B cell (primary cell): Measurements from ENCODE around the gene TMEM80. TPM values are rescaled to one million over a fixed set of nuclear protein-coding genes. Genes with fewer than 3 reads are reported as not detected.

Experiments
- ATAC-seq: fragments of 200-7000 bp; cut with Tn5 transposase; one replicate; pipeline ENCODE4 v1.10.0; 2021; ENCODE audit warnings: low read depth, mild to moderate bottlenecking, moderate number of reproducible peaks, moderate library complexity
- CTCF ChIA-PET: fragments of 350-600 bp; sonication (Branson Sonifier 250); formaldehyde crosslinking; loops from one replicate; lab custom pipeline; 2021; ENCODE audit warnings: antibody characterized with exemption, inconsistent platforms; lab: Charles Lee
- POLR2A ChIA-PET: fragments of 350-600 bp; sonication (Branson Sonifier 250); formaldehyde crosslinking; loops from one replicate; lab custom pipeline; 2021; ENCODE audit warnings: antibody characterized with exemption; lab: Charles Lee
- DNase-seq: peaks from one replicate; pipeline ENCODE4 v3.0.0; 2013
- H2AFZ ChIP-seq: 2 replicates; pipeline ENCODE4 v1.6.1; 2012; ENCODE audit warnings: mild to moderate bottlenecking, low read depth, low read length; ENCODE audit not compliant: insufficient read depth, poor library complexity, severe bottlenecking
- H3K27ac ChIP-seq, 2 donors: 1 replicate in 1 of 2; 2 replicates in 1 of 2; pipeline ENCODE4 v1.5.1; 2012 to 2013; ENCODE audit warnings: low read length in 2 of 2, mild to moderate bottlenecking in 2 of 2, moderate library complexity in 1 of 2
- H3K27me3 ChIP-seq, 4 experiments: fragments of 200-600 bp in 1 of 4; sonication (generic) in 1 of 4; replicated peaks in 1 of 4; 1 replicate in 2 of 4; 2 replicates in 2 of 4; pipeline versions ENCODE4 v1.6.1 to v1.7.0; 2013 to 2016; ENCODE audit warnings: low read length in 3 of 4, mild to moderate bottlenecking in 2 of 4, mixed read lengths in 1 of 4, moderate library complexity in 1 of 4; ENCODE audit not compliant: insufficient read depth in 4 of 4, control insufficient read depth in 3 of 4; ENCODE audit errors: control extremely low read depth in 1 of 4
- H3K36me3 ChIP-seq, 2 experiments: replicated peaks in 1 of 2; 1 replicate in 1 of 2; 2 replicates in 1 of 2; pipeline versions ENCODE4 v1.6.1 to v1.7.1; 2013; ENCODE audit warnings: low read length in 1 of 2; ENCODE audit not compliant: insufficient read depth in 2 of 2, control insufficient read depth in 1 of 2; ENCODE audit errors: control extremely low read depth in 1 of 2, extremely low read depth in 1 of 2
- H3K4me1 ChIP-seq, 2 donors: fragments of 200-600 bp in 1 of 2; sonication (generic) in 1 of 2; 1 replicate in 1 of 2; 2 replicates in 1 of 2; pipeline versions ENCODE4 v1.5.1 to v1.6.1; 2013 to 2017; ENCODE audit warnings: low read length in 2 of 2; ENCODE audit not compliant: control insufficient read depth in 2 of 2, insufficient read depth in 2 of 2
- H3K4me2 ChIP-seq: replicated peaks from 2 replicates; pipeline ENCODE3; 2012; ENCODE audit warnings: mild to moderate bottlenecking, low read depth, low read length; ENCODE audit not compliant: poor library complexity, severe bottlenecking
- H3K4me3 ChIP-seq, 5 experiments: fragments of 200-600 bp in 1 of 5; sonication (generic) in 1 of 5; 1 replicate in 3 of 5; 2 replicates in 2 of 5; pipeline versions ENCODE4 v1.5.1 to v1.7.0; 2011 to 2016; ENCODE audit warnings: low read length in 4 of 5, mild to moderate bottlenecking in 4 of 5, low read depth in 2 of 5, control low read depth in 1 of 5, moderate library complexity in 1 of 5; ENCODE audit not compliant: insufficient read depth in 1 of 5; ENCODE audit errors: control extremely low read depth in 1 of 5, extremely low read depth in 1 of 5
- H3K79me2 ChIP-seq: fragments of 200-600 bp; sonication (generic); one replicate; pipeline ENCODE4 v1.6.0; 2016; ENCODE audit warnings: low read length; ENCODE audit not compliant: control insufficient read depth, insufficient read depth
- H3K9ac ChIP-seq: fragments of 200-600 bp; sonication (generic); 2 replicates; pipeline ENCODE4 v1.6.1; 2017; ENCODE audit warnings: mild to moderate bottlenecking, low read length, moderate library complexity
- H3K9me3 ChIP-seq, 3 donors: one replicate each; pipeline versions ENCODE4 v1.6.1 to v1.7.1; 2013; ENCODE audit warnings: low read length in 2 of 3; ENCODE audit not compliant: control insufficient read depth in 2 of 3, insufficient read depth in 1 of 3; ENCODE audit errors: control extremely low read depth in 1 of 3
- H4K20me1 ChIP-seq: 2 replicates; pipeline ENCODE4 v1.6.0; 2012; ENCODE audit warnings: mild to moderate bottlenecking, low read length; ENCODE audit not compliant: insufficient read depth, control insufficient read depth, poor library complexity, severe bottlenecking
- H3K27ac Mint-ChIP-seq: one replicate; pipeline ENCODE4 v1.8.0; 2021; ENCODE audit warnings: mixed read lengths
- H3K27me3 Mint-ChIP-seq: one replicate; pipeline ENCODE4 v1.8.0; 2021; ENCODE audit warnings: mixed read lengths
- H3K4me1 Mint-ChIP-seq: one replicate; pipeline ENCODE4 v1.8.0; 2021; ENCODE audit warnings: mixed read lengths
- H3K4me3 Mint-ChIP-seq: one replicate; pipeline ENCODE4 v1.8.0; 2021; ENCODE audit warnings: mixed read lengths
- H3K9me3 Mint-ChIP-seq: one replicate; pipeline ENCODE4 v1.8.0; 2022; ENCODE audit warnings: mixed read lengths; ENCODE audit not compliant: insufficient read depth
- EZH2 ChIP-seq: IDR thresholded peaks from 2 replicates; pipeline ENCODE4 v1.6.1; 2012; ENCODE audit warnings: borderline replicate concordance, low read depth, mild to moderate bottlenecking, moderate library complexity, low read length; ENCODE audit not compliant: insufficient read depth, poor library complexity, severe bottlenecking
- WGBS: methylation state at CpG from one replicate; pipeline ENCODE4 v1.1.5; 2013; ENCODE audit warnings: missing lambda C conversion rate; ENCODE audit not compliant: insufficient coverage; 5-methylcytosine and 5-hydroxymethylcytosine counted together
- intact Hi-C: fragments of 100-400 bp; cut with micrococcal nuclease; formaldehyde crosslinking; loops from one replicate; pipeline ENCODE4 v1.10.0; 2022
- polyA plus RNA-seq: library from polyadenylated mRNA; depleted of rRNA; stranded (reverse); fragments of >200 nt; gene quantifications from 2 replicates; pipeline ENCODE4 v1.2.3, GENCODE V29; 2012
- total RNA-seq, 2 donors: library from RNA; stranded (reverse); fragments of 120-200 nt in 1 of 2; gene quantifications; 1 replicate in 1 of 2; 2 replicates in 1 of 2; pipeline versions ENCODE4 v1.2.3 to v1.2.4, GENCODE V29; 2013 to 2022
- TF ChIP-seq, protein P1 (sequence below): fragments of 200-600 bp; IDR thresholded peaks from one replicate; pipeline ENCODE4 v1.8.0; 2022; ENCODE audit warnings: antibody characterized with exemption, mild to moderate bottlenecking

TMEM80 gene
- total and polyA plus RNA-seq, 2 donors (not counting 1 experiment from before 2014, with no cell fraction given) = 72.5 to 84.1 TPM

DNA sequence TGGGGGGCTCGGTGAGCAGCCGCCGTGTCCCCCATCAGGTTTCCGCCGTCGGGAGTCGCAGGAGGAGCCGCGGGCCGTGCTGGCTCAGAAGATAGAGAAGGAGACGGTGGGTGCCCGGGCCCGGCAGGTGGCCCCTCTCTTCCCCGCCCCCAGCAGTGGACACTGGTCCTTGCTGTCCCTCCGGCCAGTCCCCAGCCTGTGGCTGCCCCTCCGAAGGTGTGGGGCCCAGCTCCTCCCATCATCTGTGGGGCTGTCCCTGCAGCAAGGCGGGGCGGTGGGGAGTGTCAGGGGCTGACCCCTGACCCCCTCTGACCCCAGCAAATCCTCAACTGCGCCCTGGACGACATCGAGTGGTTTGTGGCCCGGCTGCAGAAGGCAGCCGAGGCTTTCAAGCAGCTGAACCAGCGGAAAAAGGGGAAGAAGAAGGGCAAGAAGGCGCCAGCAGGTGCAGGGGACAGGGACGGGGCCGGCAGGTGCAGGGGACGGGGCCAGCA lies 25.7 kb downstream of the TMEM80 start:
- Histone ChIP-seq H3K36me3 (no peaks in the 10 kb centered on the region), H3K4me1 (peaks cover 25 to 37% of the 10 kb centered on the region in 2 donors), H2AFZ (peak overlapping the region; percentile 80), H3K4me3 (peak overlapping the region in 4 of 5 experiments; percentile 40 to 65 (median 51)), H3K79me2 (no peaks in the 10 kb centered on the region), H3K27me3 (peaks cover 0 to 32% (median 4%) of the 10 kb centered on the region in 4 experiments), H3K4me2 (peak overlapping the region; percentile 99), H4K20me1 (no peaks in the 10 kb centered on the region), H3K9ac (peak overlapping the region; percentile 74), H3K9me3 (no peaks in the 10 kb centered on the region), H3K27ac (peak overlapping the region in 1 of 2 donors; percentile 59)
- TF ChIP-seq, protein P1, sequence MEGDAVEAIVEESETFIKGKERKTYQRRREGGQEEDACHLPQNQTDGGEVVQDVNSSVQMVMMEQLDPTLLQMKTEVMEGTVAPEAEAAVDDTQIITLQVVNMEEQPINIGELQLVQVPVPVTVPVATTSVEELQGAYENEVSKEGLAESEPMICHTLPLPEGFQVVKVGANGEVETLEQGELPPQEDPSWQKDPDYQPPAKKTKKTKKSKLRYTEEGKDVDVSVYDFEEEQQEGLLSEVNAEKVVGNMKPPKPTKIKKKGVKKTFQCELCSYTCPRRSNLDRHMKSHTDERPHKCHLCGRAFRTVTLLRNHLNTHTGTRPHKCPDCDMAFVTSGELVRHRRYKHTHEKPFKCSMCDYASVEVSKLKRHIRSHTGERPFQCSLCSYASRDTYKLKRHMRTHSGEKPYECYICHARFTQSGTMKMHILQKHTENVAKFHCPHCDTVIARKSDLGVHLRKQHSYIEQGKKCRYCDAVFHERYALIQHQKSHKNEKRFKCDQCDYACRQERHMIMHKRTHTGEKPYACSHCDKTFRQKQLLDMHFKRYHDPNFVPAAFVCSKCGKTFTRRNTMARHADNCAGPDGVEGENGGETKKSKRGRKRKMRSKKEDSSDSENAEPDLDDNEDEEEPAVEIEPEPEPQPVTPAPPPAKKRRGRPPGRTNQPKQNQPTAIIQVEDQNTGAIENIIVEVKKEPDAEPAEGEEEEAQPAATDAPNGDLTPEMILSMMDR = no peak
- TF ChIP-seq EZH2 = no peak
- ChIA-PET POLR2A (interaction anchor here (0.6 to 8.2 kb wide), 4 partner anchors 26 to 166 kb away, joined by 4 to 105 read pairs (median 8); partner anchors contain the start of genes DEAF1, PHRF1 and TMEM80), CTCF (interaction anchor here (1.0 to 8.2 kb wide), 9 partner anchors 17 to 185 kb away, joined by 3 to 104 read pairs (median 5); partner anchors contain the start of genes DEAF1, HRAS, IRF7 and TMEM80)
- peak; percentile 74 for DNase-seq
- no peaks in the 10 kb centered on the region for H3K9me3 Mint-ChIP-seq
- ATAC-seq = peak; percentile 34
- peak overlapping the region; percentile 90 for H3K4me3 Mint-ChIP-seq
- peak overlapping the region; percentile 81 for H3K27ac Mint-ChIP-seq
- WGBS = 7% methylated on average over 28 of the region's 28 CpGs
- H3K4me1 Mint-ChIP-seq = peaks cover 29% of the 10 kb centered on the region
- H3K27me3 Mint-ChIP-seq = peaks cover 8% of the 10 kb centered on the region
- intact Hi-C loops = loop anchor here (5.0 to 10.0 kb wide), 2 partner anchors 106 to 184 kb away; partner anchors contain the start of genes HRAS, IRF7 and LRRC56
